Breast epithelium (tissue), 4 donors: ENCODE results near the gene TKTL1. TPM values are rescaled to one million over a fixed set of nuclear protein-coding genes. Genes with fewer than 3 reads are reported as not detected.

ENCODE experiments used
- DNase-seq, 2 donors: peaks; one replicate each; pipeline ENCODE4 v3.0.0-alpha.2; 2019; ENCODE audit warnings: low spot score in 2 of 2
- H3K27ac ChIP-seq, 2 donors: fragments of 200-600 bp; sonication (generic) in 1 of 2; one replicate each; pipeline ENCODE4 v1.5.1; 2016 to 2019; ENCODE audit warnings: mild to moderate bottlenecking in 1 of 2
- H3K27me3 ChIP-seq, 2 donors: fragments of 200-600 bp; sonication (generic) in 1 of 2; one replicate each; pipeline versions ENCODE4 v1.5.1 to v1.6.0; 2017 to 2019; ENCODE audit warnings: control low read depth in 1 of 2, mild to moderate bottlenecking in 1 of 2
- H3K36me3 ChIP-seq: fragments of 200-600 bp; one replicate; pipeline ENCODE4 v1.5.1; 2019
- H3K4me1 ChIP-seq, 2 donors: fragments of 200-600 bp; sonication (generic); one replicate each; pipeline ENCODE4 v1.5.1; 2016 to 2019; ENCODE audit warnings: control low read depth in 1 of 2
- H3K4me3 ChIP-seq, 3 donors: fragments of 200-600 bp; sonication (generic); 1 replicate in 2 of 3; 2 replicates in 1 of 3; pipeline ENCODE4 v1.5.1; 2016 to 2019; ENCODE audit warnings: mild to moderate bottlenecking in 3 of 3, moderate library complexity in 2 of 3
- H3K9me3 ChIP-seq, 2 donors: fragments of 200-600 bp; sonication (generic) in 1 of 2; one replicate each; pipeline ENCODE4 v1.5.1; 2016 to 2019; ENCODE audit warnings: control low read depth in 1 of 2
- CTCF ChIP-seq, 3 donors: fragments of 450-650 bp; IDR thresholded peaks; one replicate each; pipeline ENCODE4 v1.5.1; 2016 to 2017; ENCODE audit warnings: antibody characterized with exemption in 3 of 3, mild to moderate bottlenecking in 3 of 3, moderate library complexity in 3 of 3
- POLR2A ChIP-seq: fragments of 450-650 bp; IDR thresholded peaks from one replicate; pipeline ENCODE4 v1.6.1; 2016; ENCODE audit warnings: antibody characterized with exemption, mild to moderate bottlenecking, moderate library complexity
- POLR2AphosphoS5 ChIP-seq, 3 donors: sonication (generic); formaldehyde crosslinking; IDR thresholded peaks; one replicate each; pipeline ENCODE4 v1.6.1; 2017; ENCODE audit warnings: antibody characterized with exemption in 3 of 3
- intact Hi-C: fragments of 100-400 bp; cut with DNase I; formaldehyde crosslinking; loops from one replicate; pipeline ENCODE4 v1.15.1; 2023; ENCODE audit warnings: low total_unique reads
- total RNA-seq, 3 donors: library from RNA; depleted of rRNA; stranded (reverse); fragments of >200 nt; gene quantifications; one replicate each; pipeline ENCODE4 v1.1.0, GENCODE V29; 2016

Gene TKTL1
- total RNA-seq, 3 donors from 2014 or later, result 0.16 TPM; not detected in 2

GRCh38 chrX:154374313-154375155, 78.9 kb downstream of the TKTL1 start, which contains the start of gene FLNA:
Gene FLNA (minus strand): TSS chrX:154374634. CDS start chrX:154371245, 3,389 bp downstream.
- TF ChIP-seq POLR2AphosphoS5 (IDR thresholded peaks at IDR 0.05) (peak in 1 of 3 donors; percentile 14), POLR2A (no peak)
- peak within 1 kb of the TSS; percentile 91 to 92 for H3K27ac ChIP-seq
- peak within 1 kb of the TSS; percentile 38 to 79 (median 68) for H3K4me3 ChIP-seq
- H3K4me1 ChIP-seq, result no peaks in the 10 kb centered on the region
- H3K9me3 ChIP-seq, result no peaks in the 10 kb centered on the region
- peaks cover 0 to 22% of the 10 kb centered on the region in 2 donors for H3K27me3 ChIP-seq
- H3K36me3 ChIP-seq, result no peaks in the 10 kb centered on the region
- intact Hi-C loops, result no loop called here
- peak in 1 of 2 donors; percentile 37 for DNase-seq

GRCh38 chrX:154375156-154375504, 79.5 kb downstream of the TKTL1 start:
- intact Hi-C loops, result no loop called here
- no peaks in the 10 kb centered on the region for H3K36me3 ChIP-seq

GRCh38 chrX:154376774-154377173, 81.2 kb downstream of the TKTL1 start:
- Histone ChIP-seq H3K36me3 (no peaks in the 10 kb centered on the region), H3K4me1 (no peaks in the 10 kb centered on the region), H3K27me3 (peaks cover 0 to 18% of the 10 kb centered on the region in 2 donors), H3K27ac (peak overlapping the region in 1 of 2 donors; percentile 98), H3K9me3 (no peaks in the 10 kb centered on the region), H3K4me3 (no peak overlapping the region)
- no peak for TF ChIP-seq POLR2AphosphoS5 (IDR thresholded peaks at IDR 0.05)
- no peak for TF ChIP-seq CTCF (IDR thresholded peaks at IDR 0.05)
- no peak for TF ChIP-seq POLR2A
- intact Hi-C loops, result no loop called here
- DNase-seq, result no peak

More at GRCh38 chrX:154375156-154375504, 79.5 kb downstream of the TKTL1 start:
- TF ChIP-seq POLR2AphosphoS5 (IDR thresholded peaks at IDR 0.05) (no peak), POLR2A (no peak), CTCF (IDR thresholded peaks at IDR 0.05) (no peak)
- DNase-seq, result no peak
- H3K27me3 ChIP-seq, result peaks cover 0 to 18% of the 10 kb centered on the region in 2 donors
- peak overlapping the region in 2 of 3 donors; percentile 68 to 79 for H3K4me3 ChIP-seq
- peak overlapping the region; percentile 91 to 92 for H3K27ac ChIP-seq
- no peaks in the 10 kb centered on the region for H3K4me1 ChIP-seq
- no peaks in the 10 kb centered on the region for H3K9me3 ChIP-seq

- Histone ChIP-seq H3K27ac (peak overlapping the region; percentile 97 to 98), H3K9me3 (no peaks in the 10 kb centered on the region), H3K27me3 (peaks cover 0 to 13% of the 10 kb centered on the region in 2 donors), H3K4me1 (no peaks in the 10 kb centered on the region), H3K36me3 (no peaks in the 10 kb centered on the region), H3K4me3 (peak overlapping the region; percentile 41 to 73 (median 58))
- intact Hi-C loops, result no loop called here
- peak in 1 of 2 donors; percentile 48 for DNase-seq
- peak in 1 of 3 donors; percentile 89 for TF ChIP-seq POLR2AphosphoS5 (IDR thresholded peaks at IDR 0.05)
- TF ChIP-seq CTCF (IDR thresholded peaks at IDR 0.05), result no peak
- peak; percentile 68 for TF ChIP-seq POLR2A
Observed at GRCh38 chrX:154378059-154378798, 82.6 kb downstream of the TKTL1 start.

- H3K4me1 ChIP-seq, result no peaks in the 10 kb centered on the region
- no peaks in the 10 kb centered on the region for H3K36me3 ChIP-seq
- peaks cover 0 to 14% of the 10 kb centered on the region in 2 donors for H3K27me3 ChIP-seq
- peak; percentile 95 to 98 for DNase-seq
- peak within 1 kb of the TSS; percentile 97 to 99 for H3K27ac ChIP-seq
- TF ChIP-seq POLR2AphosphoS5 (IDR thresholded peaks at IDR 0.05), result peak; percentile 62 to 93 (median 77)
- TF ChIP-seq POLR2A, result peak; percentile 66
- peak in 1 of 3 donors; percentile 18 for TF ChIP-seq CTCF (IDR thresholded peaks at IDR 0.05)
- intact Hi-C loops, result no loop called here
- peak within 1 kb of the TSS; percentile 76 to 79 (median 76) for H3K4me3 ChIP-seq
- no peaks in the 10 kb centered on the region for H3K9me3 ChIP-seq
Observed at GRCh38 chrX:154378799-154379568, 83.4 kb downstream of the TKTL1 start, which contains the start of gene EMD. Gene EMD (plus strand): TSS chrX:154379295. CDS start chrX:154379485, 190 bp downstream.
